ENCODE data around the gene ASAP2.

- no peak for TF ChIP-seq CTCF (IDR thresholded peaks at IDR 0.05; ENCODE audit: borderline replicate concordance, extremely low read depth, low read length, poor library complexity, severe bottlenecking)
- TF ChIP-seq EZH2 (IDR thresholded peaks at IDR 0.05; ENCODE audit: borderline replicate concordance, low read depth, low read length, severe bottlenecking), result no peak
Measured at GRCh38 chr2:9355716-9356115, 149.1 kb downstream of the ASAP2 start.
